IPS-18c (cell line): ENCODE measurements around the gene PRDM9.
"Not testable (repeated sequence)": the region's sequence is repeated elsewhere in the genome, so short reads cannot be mapped to it uniquely, and the experiment has no call there.

Source experiments
- H3K4me3 ChIP-seq: 2 replicates; pipeline ENCODE4 v1.7.0; 2013; ENCODE audit warnings: low read depth, mild to moderate bottlenecking, low read length, moderate library complexity; ENCODE audit not compliant: insufficient read depth
- H3K9me3 ChIP-seq: one replicate; pipeline ENCODE4 v1.6.1; 2013; ENCODE audit warnings: mild to moderate bottlenecking, low read length, moderate library complexity; ENCODE audit not compliant: control insufficient read depth, insufficient read depth

PRDM9 gene

GRCh38 chr5:23507278-23507685 is at the start of gene PRDM9:
Gene PRDM9 (plus strand): TSS chr5:23507609. CDS start chr5:23509034, 1,425 bp downstream.
- H3K4me3 ChIP-seq, result no peak within 1 kb of the TSS; the same call in 1 of the 2 replicates
- no peaks in the 10 kb centered on the region for H3K9me3 ChIP-seq

DNA sequence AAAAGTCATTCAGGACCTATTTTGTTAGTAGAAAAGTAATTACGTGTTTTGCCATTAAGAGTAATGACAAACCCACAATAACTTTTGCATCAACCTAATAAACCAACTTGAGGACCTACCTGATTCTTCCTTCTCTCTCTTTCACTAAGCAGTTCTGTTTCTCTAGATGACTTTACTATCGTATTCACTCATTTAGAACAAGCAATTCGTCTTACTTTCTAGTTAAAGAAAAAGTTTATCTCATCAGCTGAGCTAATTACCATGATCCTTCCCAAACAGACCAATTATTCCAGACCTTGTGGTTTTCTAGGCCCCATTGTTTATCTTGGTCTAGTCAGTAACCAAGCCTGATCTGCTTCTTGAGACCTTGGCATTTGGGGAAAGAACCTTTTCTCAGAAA is 49.6 kb upstream of the PRDM9 start:
- H3K4me3 ChIP-seq, result no peak overlapping the region
- H3K9me3 ChIP-seq, result no peaks in the 10 kb centered on the region

DNA sequence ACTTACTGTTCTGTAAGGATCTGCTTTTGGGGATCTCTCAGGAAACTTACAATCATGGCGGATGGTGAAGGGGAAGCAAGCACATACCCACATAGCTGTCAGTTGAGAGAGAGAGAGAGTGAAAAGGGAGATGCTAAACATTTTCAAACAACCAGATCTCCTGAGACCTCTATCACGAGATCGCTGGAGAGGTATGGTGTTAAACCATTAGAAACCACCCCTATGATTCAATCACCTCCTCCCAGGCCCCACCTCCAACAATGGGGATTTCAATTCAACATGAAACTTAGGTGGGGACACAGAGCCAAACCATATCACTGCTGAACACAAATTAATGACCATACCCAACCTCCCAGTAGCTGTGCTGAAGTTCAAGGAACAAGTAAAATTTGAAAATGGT is 48.2 kb upstream of the PRDM9 start:
- Histone ChIP-seq H3K4me3 (no peak overlapping the region), H3K9me3 (no peaks in the 10 kb centered on the region)

- H3K9me3 ChIP-seq, result peaks cover 2% of the 10 kb centered on the region
- H3K4me3 ChIP-seq, result no peak overlapping the region
Observed at GRCh38 chr5:23461576-23461975, 45.8 kb upstream of the PRDM9 start.

- Histone ChIP-seq H3K4me3 (no peak overlapping the region), H3K9me3 (peaks cover 2% of the 10 kb centered on the region)
Observed at GRCh38 chr5:23466401-23466912, 41.0 kb upstream of the PRDM9 start.

- Histone ChIP-seq H3K9me3 (peaks cover 2% of the 10 kb centered on the region), H3K4me3 (no peak overlapping the region)
Observed at GRCh38 chr5:23468658-23469057, 38.8 kb upstream of the PRDM9 start.

GRCh38 chr5:23473915-23474314 is 33.5 kb upstream of the PRDM9 start:
- Histone ChIP-seq H3K4me3 (no peak overlapping the region), H3K9me3 (no peaks in the 10 kb centered on the region)

- H3K4me3 ChIP-seq, result no peak overlapping the region
- no peaks in the 10 kb centered on the region for H3K9me3 ChIP-seq
Observed at GRCh38 chr5:23474315-23474714, 33.1 kb upstream of the PRDM9 start.

- Histone ChIP-seq H3K4me3 (no peak overlapping the region), H3K9me3 (no peaks in the 10 kb centered on the region)
Observed at GRCh38 chr5:23476580-23476979, 30.8 kb upstream of the PRDM9 start.

DNA sequence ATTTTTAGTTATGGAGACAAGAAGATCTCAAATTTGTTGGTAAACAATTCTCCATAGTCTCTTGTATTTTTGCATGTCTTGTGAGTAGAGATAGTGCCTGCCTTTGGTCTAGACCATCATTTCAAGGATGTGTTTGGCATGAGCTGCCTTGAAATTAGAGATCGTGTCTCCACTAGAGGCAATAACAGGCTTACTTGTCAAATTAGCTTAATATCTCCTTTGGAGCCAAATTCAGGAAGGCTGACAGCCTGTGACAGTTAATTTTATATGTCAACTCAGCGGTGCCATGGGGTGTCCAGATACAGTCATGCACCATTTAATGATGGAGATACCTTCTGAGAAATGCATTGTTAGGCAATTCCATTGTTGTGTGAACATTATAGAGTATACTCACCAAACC is 24.8 kb upstream of the PRDM9 start:
- Histone ChIP-seq H3K4me3 (no peak overlapping the region), H3K9me3 (no peaks in the 10 kb centered on the region)

DNA sequence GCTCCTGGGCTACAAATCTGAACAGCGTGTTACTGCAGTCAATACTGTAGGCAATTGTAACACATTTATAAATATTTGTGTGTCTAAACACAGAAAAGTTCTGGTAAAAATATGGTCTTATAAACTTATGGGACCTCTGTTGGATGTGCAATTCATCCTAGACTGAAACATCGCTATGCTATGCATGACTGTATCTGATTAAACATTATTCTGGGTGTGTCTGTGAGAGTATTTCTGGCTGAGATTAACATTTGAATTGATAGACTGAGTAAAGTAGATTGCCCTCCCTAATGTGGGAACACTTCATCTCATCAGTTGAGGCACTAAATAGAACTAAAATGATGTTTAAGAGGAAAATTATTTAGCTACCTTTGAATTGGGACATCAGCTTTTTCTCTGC is 24.3 kb upstream of the PRDM9 start:
- no peaks in the 10 kb centered on the region for H3K9me3 ChIP-seq

GRCh38 chr5:23484096-23484495 is 23.3 kb upstream of the PRDM9 start:
- no peaks in the 10 kb centered on the region for H3K9me3 ChIP-seq
- H3K4me3 ChIP-seq, result no peak overlapping the region

More for the DNA sequence above, 24.3 kb upstream of the PRDM9 start:
- no peak overlapping the region for H3K4me3 ChIP-seq

GRCh38 chr5:23486227-23486626 is 21.2 kb upstream of the PRDM9 start:
- not testable (repeated sequence) for H3K9me3 ChIP-seq, H3K4me3 ChIP-seq

DNA sequence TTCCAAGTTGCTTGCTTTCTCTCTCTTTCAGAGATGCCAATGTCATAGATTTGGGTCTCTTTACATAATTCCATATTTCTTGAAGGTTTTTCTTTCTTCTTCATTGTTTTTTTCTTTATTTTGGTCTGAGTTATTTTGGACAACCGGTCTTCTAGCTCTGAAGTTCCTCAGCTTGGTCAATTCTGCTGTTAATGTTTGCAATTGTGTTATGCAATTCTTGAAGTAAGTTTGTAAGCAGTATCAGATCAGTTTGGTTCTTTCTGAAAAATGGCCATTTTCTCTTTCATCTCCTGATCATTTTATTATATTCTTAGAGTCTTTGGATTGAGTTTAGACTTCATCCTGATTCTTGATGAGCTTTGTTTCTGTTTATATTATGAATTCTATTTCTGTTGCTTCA is 16.4 kb upstream of the PRDM9 start:
- no peaks in the 10 kb centered on the region for H3K9me3 ChIP-seq
- H3K4me3 ChIP-seq, result no peak overlapping the region

DNA sequence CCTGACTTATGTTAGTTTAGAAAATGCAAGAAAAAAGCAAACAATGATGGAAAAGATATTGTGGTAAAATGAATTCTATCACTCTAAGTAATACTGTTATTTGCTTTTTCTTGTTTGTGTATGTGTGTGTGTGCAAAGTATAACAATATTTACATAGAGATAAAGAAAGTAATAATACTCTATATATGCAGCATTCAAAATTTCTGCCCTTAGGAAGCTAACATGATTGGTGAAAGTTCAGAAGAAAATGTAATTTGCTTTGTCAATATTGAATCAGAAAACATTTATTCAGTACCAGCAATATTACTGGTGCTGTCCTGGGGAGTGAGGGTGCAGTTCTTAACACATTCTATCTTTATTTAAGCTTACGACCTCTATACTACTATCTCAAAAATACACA is 12.9 kb upstream of the PRDM9 start:
- Histone ChIP-seq H3K4me3 (no peak overlapping the region), H3K9me3 (no peaks in the 10 kb centered on the region)

DNA sequence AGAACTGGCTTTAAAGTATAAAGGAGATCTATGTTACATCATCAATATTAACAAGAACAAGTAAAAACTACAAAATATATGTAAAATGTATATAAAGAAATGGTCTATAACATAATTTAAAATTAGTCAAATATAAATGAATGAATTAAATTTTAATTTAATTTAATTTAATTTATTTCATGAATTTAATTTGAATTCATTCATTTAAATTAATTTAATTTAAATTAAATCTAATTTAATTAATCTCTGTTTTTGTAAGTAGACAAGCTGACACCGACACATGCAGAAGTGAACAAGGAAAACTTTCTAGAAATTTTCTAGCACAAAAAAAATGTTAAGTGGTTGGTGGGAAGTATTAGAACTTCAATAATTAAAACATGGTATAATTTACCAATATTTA is 10.8 kb upstream of the PRDM9 start:
- H3K9me3 ChIP-seq, result no peaks in the 10 kb centered on the region
- no peak overlapping the region for H3K4me3 ChIP-seq

GRCh38 chr5:23506329-23507236 is 826 bp upstream of the PRDM9 start:
- Histone ChIP-seq H3K9me3 (no peaks in the 10 kb centered on the region), H3K4me3 (no peak overlapping the region; the same call in 1 of the 2 replicates)

- not testable (repeated sequence) for H3K4me3 ChIP-seq
Observed at GRCh38 chr5:23510434-23510833, 3.0 kb downstream of the PRDM9 start.

More at GRCh38 chr5:23510434-23510833, 3.0 kb downstream of the PRDM9 start:
- not testable (repeated sequence) for H3K9me3 ChIP-seq
